Gastrocnemius medialis (tissue), 4 donors: Measurements from ENCODE around the gene LYZL1.
"Not testable (repeated sequence)": the region's sequence is repeated elsewhere in the genome, so short reads cannot be mapped to it uniquely, and the experiment has no call there.

Source experiments
- POLR2A ChIP-seq, 2 donors: fragments of 450-650 bp; IDR thresholded peaks; one replicate each; pipeline ENCODE4 v1.6.1; 2017; ENCODE audit warnings: antibody characterized with exemption in 2 of 2, mild to moderate bottlenecking in 2 of 2, moderate library complexity in 2 of 2
- TF ChIP-seq, protein P1 (sequence below), 5 experiments: fragments of 450-650 bp in 3 of 5; fragments of 200-600 bp in 2 of 5; sonication (generic) in 2 of 5; IDR thresholded peaks in 4 of 5; conservative IDR thresholded peaks in 1 of 5; 1 replicate in 4 of 5; 2 replicates in 1 of 5; pipeline ENCODE4 v1.5.1; 2016 to 2019; ENCODE audit warnings: antibody characterized with exemption in 5 of 5, mild to moderate bottlenecking in 3 of 5, moderate library complexity in 3 of 5

DNA sequence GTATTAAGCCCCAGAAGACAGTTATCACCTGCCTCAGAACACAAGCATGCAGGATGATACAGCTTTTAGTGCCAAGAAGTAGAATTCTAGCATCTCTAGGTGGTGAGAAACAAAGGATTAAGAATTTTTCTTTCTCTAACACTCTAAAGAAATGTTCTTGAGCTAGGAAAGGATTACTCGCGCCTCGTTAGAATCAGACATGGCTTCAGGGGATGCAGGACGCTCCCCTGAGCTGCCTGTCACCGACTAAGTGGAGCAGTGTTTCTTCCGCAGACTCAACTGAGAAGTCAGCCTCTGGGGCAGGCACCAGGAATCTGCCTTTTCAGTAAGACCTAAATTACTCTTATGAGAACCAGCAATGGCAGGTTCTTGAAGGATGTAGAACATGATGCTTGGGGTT lies at the start of gene LYZL1:
- not testable (repeated sequence) for TF ChIP-seq POLR2A (IDR thresholded peaks at IDR 0.05)
- TF ChIP-seq, protein P1, sequence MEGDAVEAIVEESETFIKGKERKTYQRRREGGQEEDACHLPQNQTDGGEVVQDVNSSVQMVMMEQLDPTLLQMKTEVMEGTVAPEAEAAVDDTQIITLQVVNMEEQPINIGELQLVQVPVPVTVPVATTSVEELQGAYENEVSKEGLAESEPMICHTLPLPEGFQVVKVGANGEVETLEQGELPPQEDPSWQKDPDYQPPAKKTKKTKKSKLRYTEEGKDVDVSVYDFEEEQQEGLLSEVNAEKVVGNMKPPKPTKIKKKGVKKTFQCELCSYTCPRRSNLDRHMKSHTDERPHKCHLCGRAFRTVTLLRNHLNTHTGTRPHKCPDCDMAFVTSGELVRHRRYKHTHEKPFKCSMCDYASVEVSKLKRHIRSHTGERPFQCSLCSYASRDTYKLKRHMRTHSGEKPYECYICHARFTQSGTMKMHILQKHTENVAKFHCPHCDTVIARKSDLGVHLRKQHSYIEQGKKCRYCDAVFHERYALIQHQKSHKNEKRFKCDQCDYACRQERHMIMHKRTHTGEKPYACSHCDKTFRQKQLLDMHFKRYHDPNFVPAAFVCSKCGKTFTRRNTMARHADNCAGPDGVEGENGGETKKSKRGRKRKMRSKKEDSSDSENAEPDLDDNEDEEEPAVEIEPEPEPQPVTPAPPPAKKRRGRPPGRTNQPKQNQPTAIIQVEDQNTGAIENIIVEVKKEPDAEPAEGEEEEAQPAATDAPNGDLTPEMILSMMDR (IDR thresholded peaks at IDR 0.05 in 4 of 5, conservative IDR thresholded peaks at IDR 0.05 in 1 of 5) = not testable (repeated sequence)
